G401.6 (cell line): ENCODE measurements around the gene ECE2.

Experiments
- FAIRE-seq: peaks from 2 replicates; lab custom pipeline; 2012; peaks lifted over from hg19 to GRCh38; lab: Jason Lieb, UNC

The ECE2 gene

DNA sequence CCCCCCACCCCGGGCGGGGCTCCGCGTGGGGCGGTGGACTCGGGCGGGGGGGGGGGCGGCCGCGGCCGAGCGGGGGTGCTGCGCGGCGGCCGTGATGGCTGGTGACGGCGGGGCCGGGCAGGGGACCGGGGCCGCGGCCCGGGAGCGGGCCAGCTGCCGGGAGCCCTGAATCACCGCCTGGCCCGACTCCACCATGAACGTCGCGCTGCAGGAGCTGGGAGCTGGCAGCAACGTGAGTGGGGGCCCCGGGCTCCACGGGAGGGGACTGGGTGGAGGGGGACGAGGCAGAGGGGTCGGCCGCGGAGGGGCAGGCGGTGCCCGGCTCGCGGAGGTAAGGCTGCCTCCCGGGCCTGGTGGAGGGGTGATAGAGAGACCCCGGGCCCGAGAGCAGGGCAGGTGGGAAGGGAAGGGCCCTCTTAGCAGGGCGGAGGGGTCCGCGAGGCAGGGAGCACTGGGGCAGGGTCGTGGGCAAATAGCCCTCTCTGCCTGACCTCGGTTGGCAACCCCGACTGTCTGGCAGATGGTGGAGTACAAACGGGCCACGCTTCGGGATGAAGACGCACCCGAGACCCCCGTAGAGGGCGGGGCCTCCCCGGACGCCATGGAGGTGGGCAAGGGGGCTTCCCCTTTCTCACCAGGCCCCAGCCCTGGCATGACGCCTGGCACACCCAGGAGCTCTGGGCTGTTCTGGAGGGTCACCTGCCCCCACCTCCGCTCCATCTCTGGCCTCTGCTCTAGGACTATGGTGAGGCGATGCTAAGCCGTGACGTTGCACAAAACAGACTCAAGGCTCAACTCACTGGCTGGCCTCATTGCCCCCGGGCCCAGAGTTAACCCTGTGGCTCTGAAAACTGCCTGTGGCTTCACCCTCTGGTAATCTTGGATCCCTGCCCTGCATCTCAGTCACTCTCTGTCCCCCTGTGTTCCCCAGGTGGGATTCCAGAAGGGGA, at the start of gene ECE2:
Gene ECE2 (plus strand): TSS at position 62 of the 950 bp plus-strand sequence. CDS start 132 bp downstream, at position 194.
- no peak for FAIRE-seq

DNA sequence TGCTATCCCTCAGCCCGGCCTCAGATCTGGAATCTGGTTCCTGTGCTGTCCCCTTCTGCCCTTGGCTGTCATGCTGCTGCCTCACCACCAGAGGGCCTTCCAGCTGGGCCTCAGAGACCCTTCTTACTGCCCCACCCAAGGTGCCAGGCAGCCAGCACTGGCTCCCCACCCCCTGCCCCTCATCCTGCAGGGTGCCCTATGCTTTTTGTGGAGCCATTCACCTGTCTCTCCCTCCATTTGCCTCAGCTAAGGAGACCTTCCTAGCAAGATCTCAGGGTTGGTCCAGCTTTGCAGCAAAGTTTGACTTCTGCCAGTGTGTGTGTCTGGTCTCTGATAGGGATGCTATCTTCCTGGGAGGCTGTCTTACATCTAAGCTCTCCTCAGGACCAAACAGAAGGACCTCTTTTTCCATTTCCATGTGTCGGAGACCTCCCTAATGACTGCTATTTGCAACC, 48.3 kb upstream of the ECE2 start:
- no peak for FAIRE-seq

DNA sequence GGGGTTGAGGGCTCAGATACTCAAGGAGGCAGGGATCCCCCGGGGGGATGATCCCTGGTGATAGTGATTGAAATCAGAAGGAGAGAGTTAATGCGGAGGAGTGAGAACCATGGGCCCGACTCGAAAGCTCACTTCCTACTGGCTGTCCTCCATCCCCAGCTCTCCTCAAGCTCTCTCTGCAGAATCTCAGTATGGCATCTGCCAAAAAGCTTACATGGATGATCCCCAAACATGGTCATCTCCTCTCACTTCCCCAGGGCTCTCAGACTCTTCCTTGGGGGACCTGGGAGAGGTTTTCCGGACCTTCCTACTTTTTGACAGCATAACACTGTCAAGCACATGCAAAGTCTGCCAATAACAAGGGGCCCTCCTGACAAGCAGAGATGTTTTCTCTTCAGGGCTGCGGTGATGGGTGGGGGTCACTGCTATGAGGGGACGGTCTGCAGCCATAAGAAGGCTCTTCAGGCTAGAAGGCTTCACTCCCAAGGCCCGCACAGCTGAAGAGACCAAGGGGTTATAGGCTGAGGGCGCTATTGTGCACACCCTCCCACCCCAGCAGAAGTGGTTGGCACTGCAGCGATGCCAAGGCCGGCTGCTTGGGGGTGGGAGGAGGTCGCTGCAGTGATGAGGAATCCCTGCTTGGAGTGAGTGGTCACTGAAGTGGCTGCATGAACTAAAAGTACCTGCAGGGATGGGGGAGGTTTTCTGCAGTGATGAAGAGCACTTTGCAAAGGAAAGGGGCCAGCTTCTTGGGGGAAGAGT, 47.3 kb upstream of the ECE2 start:
- FAIRE-seq, result no peak

DNA sequence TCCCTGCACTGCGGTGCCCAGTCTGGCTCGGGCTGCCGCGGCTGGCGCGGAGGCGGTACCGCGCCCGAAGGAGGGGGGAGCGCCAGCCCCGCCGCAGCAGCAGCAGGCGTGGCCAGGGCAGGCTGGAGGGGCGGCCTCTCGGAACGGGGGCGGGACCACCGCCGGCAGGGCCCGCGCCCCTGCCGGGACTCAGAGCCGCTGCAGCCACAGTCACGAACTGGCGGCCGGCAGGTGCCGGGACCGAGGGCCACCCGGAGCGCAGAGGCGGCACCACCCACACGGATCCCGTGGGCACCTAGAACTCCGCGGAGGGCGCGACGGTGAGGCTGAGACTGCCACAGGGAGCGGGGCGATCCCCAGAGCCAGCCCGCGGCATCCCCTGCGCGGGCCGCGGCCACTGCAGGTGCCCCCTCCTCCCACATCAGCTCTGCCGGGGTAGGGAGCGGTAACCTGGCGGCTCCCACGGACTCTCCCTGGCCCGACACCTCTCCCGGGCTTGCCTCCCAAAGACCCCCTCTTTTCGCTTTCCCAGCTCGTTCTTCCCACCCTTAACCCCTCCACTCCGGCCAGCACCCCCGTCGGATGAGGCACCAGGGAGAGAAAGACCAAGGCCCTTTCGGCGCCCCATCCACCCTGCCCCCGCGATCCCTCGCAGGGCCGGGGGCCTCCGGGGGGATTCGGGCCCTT, 46.3 kb upstream of the ECE2 start, which contains the start of gene VWA5B2:
Gene VWA5B2 (plus strand): TSS at position 192 of the 687 bp plus-strand sequence. CDS start 944 bp downstream, outside the sequence.
- FAIRE-seq, result no peak

DNA sequence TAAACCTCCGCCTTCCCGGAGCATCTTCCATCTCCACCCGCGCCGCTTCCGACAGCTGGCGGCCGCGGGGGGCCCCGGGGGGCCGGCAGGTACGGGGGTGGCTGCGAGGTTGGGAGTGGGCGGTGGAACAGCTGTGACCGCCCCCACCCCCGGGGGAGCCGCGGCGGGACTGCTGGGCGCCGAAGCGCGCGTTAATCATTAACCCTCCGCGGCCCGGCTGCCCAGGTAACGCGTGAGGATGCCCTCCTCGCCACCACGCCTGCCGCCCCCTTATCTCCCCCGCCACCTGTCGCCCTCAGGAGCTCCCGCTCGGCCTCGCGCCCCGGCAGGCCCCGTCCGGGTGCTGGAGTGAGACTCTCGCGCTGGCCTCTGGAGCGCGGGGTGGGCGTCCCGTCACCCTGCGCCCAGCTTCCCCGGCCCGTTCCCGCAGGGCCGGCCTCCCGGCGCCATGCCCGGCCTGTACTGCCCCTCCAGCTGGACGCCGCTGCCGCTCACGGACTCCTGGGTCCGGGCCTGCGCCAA, 45.7 kb upstream of the ECE2 start:
- FAIRE-seq, result no peak

DNA sequence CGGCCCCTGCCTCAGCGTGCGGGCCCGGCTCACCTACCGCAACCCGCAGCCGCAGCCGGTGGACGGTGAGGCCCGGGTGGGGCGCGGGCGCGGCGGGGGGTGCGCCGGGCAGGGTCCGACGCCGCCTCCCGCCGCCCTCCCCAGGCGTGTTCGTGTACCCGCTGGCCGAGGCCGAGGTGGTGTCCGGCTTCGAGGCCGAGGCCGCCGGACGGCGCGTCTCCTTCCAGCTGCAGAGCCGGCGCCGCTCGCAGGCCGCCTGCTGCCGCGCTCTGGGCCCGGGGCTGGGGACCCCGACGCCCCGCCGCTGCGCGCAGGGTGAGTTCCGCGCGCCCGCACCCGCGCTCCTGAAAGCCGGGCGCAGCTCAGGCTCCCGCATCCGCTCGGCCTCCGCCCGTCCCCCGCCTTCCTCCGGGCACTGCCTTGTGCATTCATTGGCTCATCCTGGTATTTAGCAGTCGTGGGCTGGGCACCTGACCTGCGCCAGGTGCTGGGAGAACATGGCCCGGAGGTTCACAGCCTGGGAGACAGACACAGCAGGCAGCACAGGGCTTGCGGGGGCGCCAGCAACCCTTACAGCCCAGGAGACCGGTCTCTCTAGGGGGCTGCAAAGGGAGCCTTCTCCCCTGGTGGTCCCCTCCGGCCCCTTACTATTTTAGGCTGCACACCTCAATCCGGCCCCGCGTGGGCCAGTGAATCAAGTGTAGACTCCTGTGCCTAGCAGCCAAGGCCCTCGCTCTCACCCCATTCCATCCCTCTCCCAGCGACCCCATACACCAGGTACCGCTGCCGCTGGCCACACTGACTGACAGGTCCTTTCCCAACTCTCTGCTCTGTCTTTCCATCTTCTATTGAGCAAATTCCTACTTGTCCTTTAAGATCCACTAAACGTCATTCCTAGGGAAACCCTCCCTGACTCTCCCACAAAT, 45.0 kb upstream of the ECE2 start:
- FAIRE-seq, result no peak

DNA sequence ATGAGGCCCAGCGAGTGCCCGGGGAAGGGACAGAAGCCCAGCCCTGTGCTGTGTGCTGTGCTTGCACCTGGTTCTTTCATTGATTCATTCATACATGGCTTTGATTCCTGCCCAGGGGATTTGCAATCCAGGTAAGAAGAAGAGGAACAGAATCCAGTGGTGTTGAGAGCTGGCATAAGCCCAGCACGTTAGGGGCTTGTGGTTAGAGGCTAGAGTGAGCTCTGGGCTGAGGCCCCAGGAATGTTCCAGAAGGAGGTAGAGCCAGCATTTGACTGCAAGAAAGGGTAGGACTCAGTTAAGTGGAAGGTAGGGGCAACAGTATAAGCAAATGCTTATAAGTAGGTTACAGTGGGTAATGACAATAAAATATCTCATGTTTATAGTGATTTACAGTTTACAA, 44.2 kb upstream of the ECE2 start:
- no peak for FAIRE-seq

DNA sequence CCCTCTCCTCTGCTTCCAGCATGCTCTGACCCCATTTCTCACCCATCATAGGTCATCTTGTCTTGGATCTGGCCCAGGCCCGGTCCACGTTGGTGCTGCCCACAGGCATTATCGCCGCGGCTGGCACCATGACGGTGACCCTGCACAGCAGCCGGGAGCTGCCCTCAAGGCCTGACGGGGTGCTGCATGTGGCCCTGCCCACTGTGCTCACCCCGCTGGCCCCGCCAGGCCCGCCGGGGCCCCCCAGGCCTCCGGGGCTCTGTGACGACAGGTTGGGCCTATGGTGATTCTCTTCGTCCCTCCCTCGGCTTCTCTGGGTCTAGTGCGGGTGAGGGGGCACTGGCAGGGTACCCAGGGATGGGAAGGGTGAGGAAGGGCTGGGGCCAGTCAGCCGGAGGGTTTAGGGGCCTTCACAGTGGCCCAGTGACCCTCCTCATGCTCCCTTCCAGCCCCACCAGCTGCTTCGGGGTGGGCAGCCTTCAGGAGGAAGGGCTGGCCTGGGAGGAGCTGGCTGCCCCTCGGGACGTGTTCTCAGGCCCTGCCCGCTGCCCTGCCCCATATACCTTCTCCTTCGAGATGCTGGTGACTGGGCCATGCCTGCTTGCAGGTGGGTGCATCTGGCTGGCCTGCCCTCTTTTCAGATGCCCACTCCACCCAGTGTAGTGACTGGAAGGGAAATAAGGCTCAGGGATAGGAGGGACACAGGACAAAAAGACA, 42.5 kb upstream of the ECE2 start:
- FAIRE-seq, result no peak

DNA sequence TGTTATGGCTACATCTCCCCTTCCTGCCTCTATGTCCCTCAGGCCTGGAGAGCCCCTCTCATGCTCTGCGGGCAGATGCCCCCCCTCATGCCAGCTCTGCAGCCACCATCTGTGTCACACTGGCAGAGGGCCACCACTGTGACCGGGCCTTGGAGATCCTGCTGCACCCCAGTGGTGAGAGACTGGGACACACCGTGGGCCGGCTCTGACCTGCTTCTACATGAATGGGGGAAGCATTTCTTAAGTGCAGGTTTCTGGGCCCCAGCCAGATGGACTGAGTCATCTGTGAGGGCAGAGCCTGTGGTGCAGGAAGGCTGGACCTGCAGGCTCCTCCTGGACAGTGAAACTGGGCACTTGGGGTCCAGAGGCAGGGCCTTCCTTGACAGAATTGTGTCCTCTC, 41.6 kb upstream of the ECE2 start:
- no peak for FAIRE-seq

DNA sequence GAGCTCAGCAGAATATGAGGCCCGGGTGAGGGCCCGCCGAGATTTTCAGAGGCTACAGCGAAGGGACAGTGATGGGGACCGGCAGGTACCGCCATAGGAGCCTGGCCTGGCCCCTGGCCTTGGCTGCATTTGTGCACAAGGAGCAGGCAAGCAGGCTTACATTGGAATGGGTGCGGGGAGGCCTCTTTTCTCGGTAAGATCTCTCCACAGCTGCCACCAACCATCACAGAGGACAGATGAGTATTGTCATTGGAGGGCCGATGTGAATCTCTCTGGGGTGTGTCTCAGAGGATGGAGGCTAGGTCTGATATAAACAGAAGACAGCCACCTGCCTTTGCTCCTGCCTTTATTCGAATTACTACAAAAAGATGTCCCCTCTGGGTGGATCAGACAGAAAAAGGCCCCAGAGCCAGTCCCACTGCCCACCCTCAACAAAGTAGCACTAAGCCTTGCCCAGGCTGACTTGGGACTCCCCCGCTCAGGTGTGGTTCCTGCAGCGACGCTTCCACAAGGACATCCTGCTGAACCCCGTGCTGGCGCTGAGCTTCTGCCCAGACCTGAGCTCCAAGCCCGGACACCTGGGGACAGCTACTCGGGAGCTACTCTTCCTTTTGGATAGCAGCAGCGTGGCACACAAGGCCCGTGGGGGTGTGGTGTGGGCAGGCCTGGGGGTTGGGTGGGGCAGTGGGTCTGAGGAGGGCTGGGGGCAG, 41.0 kb upstream of the ECE2 start:
- no peak for FAIRE-seq

DNA sequence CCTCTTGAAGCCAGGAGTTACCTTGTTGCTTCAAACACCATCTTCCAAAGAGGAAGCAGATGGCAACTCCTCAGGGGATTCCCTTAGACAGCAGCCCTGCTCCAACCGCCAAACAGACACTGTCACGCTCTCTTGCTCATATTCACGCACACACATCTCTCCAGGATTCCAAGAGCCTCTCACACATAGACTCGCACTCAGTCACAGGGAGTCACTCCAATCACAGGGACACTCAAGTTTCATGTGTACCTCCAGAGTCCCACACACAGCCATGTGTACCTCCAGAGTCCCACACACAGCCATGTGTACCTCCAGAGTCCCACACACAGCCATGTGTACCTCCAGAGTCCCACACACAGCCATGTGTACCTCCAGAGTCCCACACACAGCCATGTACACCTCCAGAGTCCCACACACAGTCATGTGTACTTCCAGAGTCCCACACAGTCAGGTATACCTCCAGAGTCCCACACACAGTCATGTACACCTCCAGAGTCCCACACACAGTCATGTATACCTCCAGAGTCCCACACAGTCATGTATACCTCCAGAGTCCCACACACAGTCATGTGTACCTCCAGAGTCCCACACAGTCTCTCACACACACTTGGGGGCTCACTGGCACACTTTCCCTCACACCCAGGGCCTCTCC, 40.3 kb upstream of the ECE2 start:
- no peak for FAIRE-seq

DNA sequence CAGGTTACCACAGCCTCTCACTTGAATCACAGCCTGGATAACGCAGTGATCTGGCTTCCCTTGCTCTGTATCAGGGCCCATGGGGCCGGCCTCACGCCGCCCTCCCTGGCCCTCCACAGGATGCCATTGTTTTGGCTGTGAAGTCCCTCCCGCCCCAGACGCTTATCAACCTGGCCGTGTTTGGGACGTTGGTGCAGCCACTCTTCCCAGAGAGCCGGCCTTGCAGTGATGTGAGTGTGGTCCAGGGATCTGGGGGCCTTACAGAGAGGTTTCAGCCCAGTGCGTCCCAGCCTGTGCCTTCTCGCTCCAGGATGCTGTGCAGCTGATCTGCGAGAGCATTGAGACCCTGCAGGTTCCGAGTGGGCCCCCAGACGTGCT, 39.8 kb upstream of the ECE2 start:
- FAIRE-seq, result no peak

DNA sequence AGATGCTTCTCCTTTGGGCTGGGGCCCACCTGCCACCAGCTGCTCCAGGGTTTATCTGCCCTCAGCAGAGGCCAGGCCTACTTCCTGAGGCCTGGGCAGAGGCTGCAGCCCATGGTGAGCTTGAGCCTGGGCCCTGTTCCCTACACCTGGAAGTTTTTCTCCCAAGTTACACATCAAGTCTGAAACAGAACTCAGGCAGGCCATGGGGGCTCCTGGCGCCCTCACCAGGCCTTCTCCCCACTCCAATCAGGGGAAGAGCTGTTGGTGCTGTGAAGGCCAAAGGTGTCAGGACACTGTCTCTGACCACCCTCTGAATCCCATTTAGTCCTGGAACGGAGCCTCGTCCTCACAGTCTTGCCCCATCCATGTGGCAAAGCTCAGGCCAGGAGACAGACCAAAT, 39.2 kb upstream of the ECE2 start:
- FAIRE-seq, result no peak

DNA sequence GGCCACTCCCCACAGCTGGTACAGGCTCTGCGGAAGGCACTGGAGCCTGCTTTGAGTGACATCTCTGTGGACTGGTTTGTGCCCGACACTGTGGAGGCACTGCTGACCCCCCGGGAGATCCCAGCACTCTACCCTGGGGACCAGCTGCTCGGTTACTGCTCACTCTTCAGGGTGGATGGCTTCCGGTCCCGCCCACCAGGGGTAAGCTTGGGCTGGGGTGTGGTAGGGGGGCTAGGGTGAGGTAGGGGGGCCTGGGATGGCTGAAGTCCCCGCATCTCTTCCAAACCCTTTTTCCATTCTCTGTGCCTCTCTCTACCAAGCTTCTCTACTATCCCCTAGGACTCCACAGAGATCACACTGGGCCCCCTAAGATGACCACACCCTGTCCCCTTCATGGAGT, 38.6 kb upstream of the ECE2 start:
- no peak for FAIRE-seq

DNA sequence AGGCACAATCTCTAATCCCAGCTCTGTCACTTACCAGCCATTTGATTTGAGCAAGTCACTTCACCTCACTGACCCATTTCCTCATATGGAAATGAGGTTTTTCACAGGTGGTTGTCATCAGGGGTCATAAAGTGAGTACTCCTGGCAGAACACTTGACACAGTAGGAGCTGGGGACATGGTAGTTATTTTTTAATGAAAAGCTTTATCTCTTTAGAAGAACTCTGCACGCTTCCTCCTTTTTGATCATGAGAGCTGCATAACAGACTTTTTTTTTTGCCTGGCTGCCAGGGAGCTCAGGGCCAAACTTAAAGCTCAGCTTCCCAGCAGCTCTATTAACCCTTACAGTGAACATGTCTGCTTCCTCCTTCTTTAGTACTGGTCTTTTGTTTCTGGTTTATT, 38.0 kb upstream of the ECE2 start:
- FAIRE-seq, result no peak

DNA sequence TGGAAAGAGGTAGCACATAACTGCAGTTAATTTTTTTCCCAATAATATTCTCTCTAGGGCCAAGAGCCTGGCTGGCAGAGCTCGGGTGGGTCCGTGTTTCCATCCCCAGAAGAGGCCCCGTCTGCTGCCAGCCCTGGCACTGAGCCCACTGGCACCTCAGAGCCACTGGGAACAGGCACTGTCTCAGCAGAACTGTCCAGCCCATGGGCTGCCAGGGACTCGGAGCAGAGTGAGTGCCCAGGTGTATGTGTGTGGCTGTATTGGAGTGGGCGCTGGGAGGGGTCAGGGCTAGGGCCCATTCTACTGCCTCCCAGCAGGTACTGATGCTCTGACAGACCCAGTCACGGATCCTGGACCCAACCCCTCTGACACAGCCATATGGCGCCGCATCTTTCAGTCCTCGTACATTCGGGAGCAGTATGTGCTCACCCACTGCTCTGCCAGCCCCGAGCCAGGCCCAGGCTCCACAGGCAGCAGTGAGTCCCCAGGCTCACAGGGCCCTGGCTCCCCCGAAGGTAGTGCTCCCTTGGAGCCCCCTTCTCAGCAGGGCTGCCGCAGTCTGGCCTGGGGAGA, 37.5 kb upstream of the ECE2 start:
- no peak for FAIRE-seq

DNA sequence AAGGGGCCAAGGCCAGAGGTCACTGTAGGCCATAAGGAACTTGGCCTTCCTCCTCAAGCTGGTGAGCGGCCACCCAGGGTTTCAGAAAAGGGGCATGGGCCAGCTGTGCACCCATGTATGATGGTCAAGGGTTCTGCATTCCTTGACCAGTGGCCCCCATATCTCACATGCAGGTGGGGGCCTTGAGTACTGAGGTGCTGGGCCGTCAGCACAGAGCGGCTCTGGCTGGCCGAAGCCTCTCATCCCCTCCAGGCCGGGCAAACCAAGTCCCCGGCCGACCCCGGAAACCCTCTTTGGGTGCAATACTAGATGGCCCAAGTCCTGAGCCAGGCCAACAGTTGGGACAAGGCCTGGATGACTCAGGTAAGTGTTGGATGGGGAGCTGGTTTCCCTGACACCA, 36.6 kb upstream of the ECE2 start:
- no peak for FAIRE-seq

DNA sequence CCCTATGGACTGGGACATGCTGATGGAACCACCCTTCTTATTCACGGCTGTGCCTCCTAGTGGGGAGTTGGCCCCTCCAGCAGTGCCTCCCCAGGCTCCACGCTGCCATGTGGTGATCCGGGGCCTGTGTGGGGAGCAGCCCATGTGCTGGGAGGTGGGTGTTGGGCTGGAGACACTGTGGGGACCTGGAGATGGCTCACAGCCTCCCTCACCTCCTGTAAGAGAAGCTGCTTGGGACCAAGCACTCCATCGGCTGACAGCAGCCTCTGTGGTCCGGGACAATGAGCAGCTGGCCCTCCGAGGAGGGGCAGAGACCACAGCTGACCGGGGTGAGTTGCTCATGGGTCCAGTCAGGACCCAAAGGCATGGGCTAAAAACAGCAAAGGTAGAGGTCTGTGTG, 36.1 kb upstream of the ECE2 start:
- FAIRE-seq, result no peak
